Kidney (tissue), 14 donors: ENCODE measurements around the gene SLC4A8. TPM values are rescaled to one million over a fixed set of nuclear protein-coding genes. Genes with fewer than 3 reads are reported as not detected.
A peak's percentile ranks its signal among the peaks of the same experiment; 100 is the strongest.

Experiments
- DNase-seq, 5 donors: peaks; one replicate each; pipeline ENCODE4 v3.0.0-alpha.2; 2013 to 2020
- FAIRE-seq: peaks from 2 replicates; lab custom pipeline; 2012; peaks lifted over from hg19 to GRCh38; lab: Jason Lieb, UNC
- H3K27ac ChIP-seq, 2 donors: one replicate each; pipeline ENCODE4 v1.7.0; 2013; ENCODE audit warnings: low read depth in 2 of 2, low read length in 2 of 2, inconsistent platforms in 1 of 2
- H3K27me3 ChIP-seq: one replicate; pipeline ENCODE4 v1.7.1; 2013; ENCODE audit warnings: low read length, inconsistent platforms; ENCODE audit not compliant: control insufficient read depth, insufficient read depth
- H3K36me3 ChIP-seq, 3 donors: one replicate each; pipeline versions ENCODE4 v1.7.0 to v1.7.1; 2013; ENCODE audit warnings: low read length in 3 of 3, control low read depth in 1 of 3, inconsistent platforms in 1 of 3; ENCODE audit not compliant: insufficient read depth in 3 of 3, control insufficient read depth in 2 of 3
- H3K4me1 ChIP-seq, 3 donors: one replicate each; pipeline versions ENCODE4 v1.7.0 to v1.7.1; 2013; ENCODE audit warnings: low read length in 3 of 3, inconsistent platforms in 1 of 3, low read depth in 1 of 3; ENCODE audit not compliant: control insufficient read depth in 2 of 3, insufficient read depth in 2 of 3
- H3K4me3 ChIP-seq, 3 donors: one replicate each; pipeline versions ENCODE4 v1.7.0 to v1.8.1; 2013; ENCODE audit warnings: low read length in 3 of 3, control low read depth in 1 of 3, inconsistent platforms in 1 of 3
- H3K9ac ChIP-seq, 3 donors: one replicate each; pipeline versions ENCODE4 v1.7.0 to v1.7.1; 2013; ENCODE audit warnings: low read length in 3 of 3, control low read depth in 1 of 3, inconsistent platforms in 1 of 3
- H3K9me3 ChIP-seq, 3 donors: one replicate each; pipeline versions ENCODE4 v1.7.0 to v1.7.1; 2013; ENCODE audit warnings: low read length in 3 of 3, control low read depth in 1 of 3, inconsistent platforms in 1 of 3; ENCODE audit not compliant: control insufficient read depth in 2 of 3, insufficient read depth in 1 of 3
- intact Hi-C: fragments of 100-400 bp; cut with DNase I; formaldehyde crosslinking; loops from one replicate; pipeline ENCODE4 v1.11.1; 2022
- polyA plus RNA-seq: library from polyadenylated mRNA; stranded (reverse); fragments of 350-450 nt; fragmentation: Illumina TruSeq; extraction: RNeasy Lipid Tissue Mini Kit (QIAGEN cat#74804); gene quantifications from one replicate; pipeline ENCODE4 v1.2.3, GENCODE V29; 2014; ENCODE audit warnings: low read depth, low replicate concordance; ENCODE audit not compliant: insufficient read depth
- total RNA-seq: library from RNA; stranded (reverse); fragmentation: NEBNext Ultra II Directional; extraction: Animal tissue kit (Norgen Biotek cat#: 25700); gene quantifications from one replicate; pipeline ENCODE4 v1.2.1, GENCODE V29; 2021
- TF ChIP-seq, protein P1 (sequence below): IDR thresholded peaks from 3 replicates; pipeline ENCODE4 v1.5.1; 2012; ENCODE audit warnings: mild to moderate bottlenecking, moderate library complexity, borderline replicate concordance; ENCODE audit not compliant: insufficient read depth; ENCODE audit errors: extremely low read depth
- donor health status: control.
- donor health status: control.
- donor health status: control.
- donor health status: control.
- donor health status: control.
- donor health status: DM: yes; HTN: yes; CAD: no.
- donor health status: Normal renal cell carcinoma (clear cell type).

The SLC4A8 gene
- total and polyA plus RNA-seq, 2 donors from 2014 or later, result 2.4 to 3.4 TPM

DNA sequence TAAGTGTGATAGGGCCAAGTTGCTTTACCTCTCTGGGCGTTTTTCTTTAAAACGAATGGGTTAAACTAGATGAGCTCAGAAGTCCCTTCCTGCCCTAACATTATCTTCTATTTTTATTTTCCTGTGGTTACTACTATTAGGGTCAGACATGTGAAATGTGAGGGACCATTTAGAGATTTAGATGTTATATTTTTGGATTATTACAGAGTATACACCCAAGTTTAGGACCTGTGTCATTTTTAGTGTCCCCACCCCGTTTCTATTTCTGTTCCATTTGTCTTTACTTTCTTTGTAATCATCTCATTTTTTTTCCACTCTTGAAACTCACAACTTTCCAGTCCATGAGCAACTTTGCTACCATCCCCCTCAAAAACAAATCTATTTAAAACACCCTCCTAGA is 56.3 kb downstream of the SLC4A8 start:
- H3K36me3 ChIP-seq, result no peaks in the 10 kb centered on the region
- FAIRE-seq (no peak), DNase-seq (no peak)
- no peaks in the 10 kb centered on the region for H3K9me3 ChIP-seq
- no peak overlapping the region for H3K27ac ChIP-seq
- no peak overlapping the region for H3K4me3 ChIP-seq
- H3K9ac ChIP-seq, result no peak overlapping the region
- TF ChIP-seq, protein P1, sequence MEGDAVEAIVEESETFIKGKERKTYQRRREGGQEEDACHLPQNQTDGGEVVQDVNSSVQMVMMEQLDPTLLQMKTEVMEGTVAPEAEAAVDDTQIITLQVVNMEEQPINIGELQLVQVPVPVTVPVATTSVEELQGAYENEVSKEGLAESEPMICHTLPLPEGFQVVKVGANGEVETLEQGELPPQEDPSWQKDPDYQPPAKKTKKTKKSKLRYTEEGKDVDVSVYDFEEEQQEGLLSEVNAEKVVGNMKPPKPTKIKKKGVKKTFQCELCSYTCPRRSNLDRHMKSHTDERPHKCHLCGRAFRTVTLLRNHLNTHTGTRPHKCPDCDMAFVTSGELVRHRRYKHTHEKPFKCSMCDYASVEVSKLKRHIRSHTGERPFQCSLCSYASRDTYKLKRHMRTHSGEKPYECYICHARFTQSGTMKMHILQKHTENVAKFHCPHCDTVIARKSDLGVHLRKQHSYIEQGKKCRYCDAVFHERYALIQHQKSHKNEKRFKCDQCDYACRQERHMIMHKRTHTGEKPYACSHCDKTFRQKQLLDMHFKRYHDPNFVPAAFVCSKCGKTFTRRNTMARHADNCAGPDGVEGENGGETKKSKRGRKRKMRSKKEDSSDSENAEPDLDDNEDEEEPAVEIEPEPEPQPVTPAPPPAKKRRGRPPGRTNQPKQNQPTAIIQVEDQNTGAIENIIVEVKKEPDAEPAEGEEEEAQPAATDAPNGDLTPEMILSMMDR, result no peak
- intact Hi-C loops, result no loop called here
- H3K27me3 ChIP-seq, result no peaks in the 10 kb centered on the region
- no peaks in the 10 kb centered on the region for H3K4me1 ChIP-seq

DNA sequence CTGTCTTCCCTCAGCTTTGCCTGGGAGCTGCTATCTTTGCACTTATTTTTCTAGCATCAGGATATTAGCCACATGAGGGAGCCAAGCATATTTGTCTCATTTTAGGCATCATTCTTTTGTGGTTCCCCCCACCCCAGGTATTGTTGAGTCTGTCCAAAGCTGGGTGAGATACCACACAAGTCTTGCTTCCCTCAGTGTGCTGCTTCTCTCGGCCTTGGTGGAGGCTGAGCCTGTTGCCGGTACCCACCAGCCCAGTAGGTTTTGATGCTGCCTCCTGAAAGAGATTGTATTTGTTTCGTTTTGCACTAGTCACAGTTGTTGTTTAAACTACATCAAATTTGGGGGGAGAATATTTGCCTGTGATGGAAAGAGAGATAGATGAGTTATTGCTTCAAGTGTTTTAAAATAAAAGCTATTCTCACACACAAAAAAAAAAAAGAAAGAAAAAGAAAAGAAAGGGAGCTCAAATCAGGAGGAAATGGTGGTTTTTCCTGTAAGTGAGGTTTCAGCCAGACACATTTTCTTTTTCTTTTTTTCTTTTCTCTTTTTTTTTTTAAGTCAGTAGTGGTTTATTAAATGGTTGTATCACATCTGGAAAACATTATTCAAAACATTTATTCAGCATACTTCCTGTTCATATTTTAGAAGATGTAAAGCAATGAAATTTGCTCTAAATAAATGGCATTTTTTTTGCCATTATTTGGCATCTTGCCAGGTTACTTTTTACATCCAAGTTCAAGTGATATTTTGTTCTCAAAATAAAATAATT is 58.5 kb downstream of the SLC4A8 start:
- TF ChIP-seq, protein P1, result no peak
- H3K27me3 ChIP-seq, result no peaks in the 10 kb centered on the region
- no peak overlapping the region for H3K27ac ChIP-seq
- DNase-seq (peak in 2 of 5 donors; percentile 36 to 62), FAIRE-seq (no peak)
- H3K36me3 ChIP-seq, result no peaks in the 10 kb centered on the region
- H3K9ac ChIP-seq, result no peak overlapping the region
- H3K4me1 ChIP-seq, result no peaks in the 10 kb centered on the region
- H3K4me3 ChIP-seq, result no peak overlapping the region
- H3K9me3 ChIP-seq, result no peaks in the 10 kb centered on the region
- intact Hi-C loops, result no loop called here

DNA sequence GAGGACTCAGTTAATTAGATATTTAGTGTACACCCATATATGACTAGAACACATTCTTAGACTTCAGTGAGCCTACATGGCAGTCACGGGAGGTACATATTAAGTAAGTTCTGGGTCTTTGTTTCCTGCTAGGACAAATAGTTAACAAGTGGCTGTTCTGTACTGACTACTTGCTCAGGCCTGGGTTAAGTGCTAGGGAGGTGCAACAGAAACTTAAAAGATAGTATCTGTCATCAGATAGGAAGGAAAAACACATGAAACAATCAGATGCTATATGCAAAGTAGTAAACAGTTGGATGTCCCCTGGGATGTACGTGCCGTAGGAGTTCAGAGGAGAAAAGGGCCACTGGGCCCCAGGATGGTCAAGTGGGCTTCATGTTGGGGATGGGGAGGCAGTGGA is 59.5 kb downstream of the SLC4A8 start:
- no peak overlapping the region for H3K27ac ChIP-seq
- H3K9me3 ChIP-seq, result no peaks in the 10 kb centered on the region
- no peak overlapping the region for H3K9ac ChIP-seq
- H3K36me3 ChIP-seq, result no peaks in the 10 kb centered on the region
- intact Hi-C loops, result no loop called here
- H3K4me1 ChIP-seq, result no peaks in the 10 kb centered on the region
- DNase-seq, result no peak
- TF ChIP-seq, protein P1, result no peak
- FAIRE-seq, result no peak
- H3K27me3 ChIP-seq, result no peaks in the 10 kb centered on the region
- H3K4me3 ChIP-seq, result no peak overlapping the region
